Erythroblast (primary cell): Measurements from ENCODE around the gene PLCL1.

Source experiments
- DNase-seq, 2 experiments: peaks; one replicate each; lab custom pipeline; 2025; lab: John Stamatoyannopoulos, UW
- GATA1 ChIP-seq: IDR thresholded peaks from 2 replicates; pipeline ENCODE4 v1.6.1; 2011; ENCODE audit warnings: low read depth, mild to moderate bottlenecking, control low read depth, low read length, moderate library complexity
- POLR2A ChIP-seq: IDR thresholded peaks from 2 replicates; pipeline ENCODE4 v1.6.1; 2011; ENCODE audit warnings: mild to moderate bottlenecking, low read length

The PLCL1 gene

DNA sequence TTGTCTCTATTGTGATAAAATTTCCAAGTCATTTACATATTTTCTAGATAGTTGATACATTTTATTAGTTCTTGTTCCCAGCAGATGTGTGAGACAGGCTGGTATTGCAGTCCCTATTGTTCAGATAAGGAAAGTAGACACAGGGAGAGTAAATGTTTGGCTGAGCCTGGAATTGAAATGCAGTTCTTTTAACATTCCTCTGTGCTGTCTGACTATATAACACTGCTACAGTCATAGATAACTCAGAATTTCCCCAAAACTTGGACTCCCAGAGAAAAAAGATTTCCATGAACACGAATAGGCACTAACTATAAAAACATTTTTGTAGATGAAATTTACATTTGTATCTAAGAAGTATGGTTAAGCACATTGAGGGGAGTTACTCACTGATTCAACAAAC is 71.4 kb downstream of the PLCL1 start:
- no peak for DNase-seq
- TF ChIP-seq GATA1 (no peak), POLR2A (no peak)

DNA sequence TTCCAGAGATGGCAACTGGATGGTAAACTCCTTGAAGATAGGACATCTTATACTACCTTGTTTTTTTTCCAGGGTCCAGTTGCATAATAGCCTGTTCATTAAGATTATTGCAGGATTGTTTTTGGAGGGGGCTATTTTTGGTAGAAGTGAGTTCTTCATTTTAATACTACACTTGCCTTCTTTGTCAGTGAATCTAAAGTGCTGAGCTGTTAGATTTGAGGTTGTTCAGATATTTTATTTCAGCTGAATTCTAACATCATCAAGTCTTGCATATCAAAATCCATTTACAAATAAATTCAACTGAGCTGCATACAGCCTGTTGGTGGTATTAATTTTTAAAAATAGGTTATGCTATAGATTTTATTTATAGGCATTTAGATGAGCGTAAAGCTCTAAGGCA is 72.1 kb downstream of the PLCL1 start:
- no peak for DNase-seq
- TF ChIP-seq POLR2A (no peak), GATA1 (no peak)

DNA sequence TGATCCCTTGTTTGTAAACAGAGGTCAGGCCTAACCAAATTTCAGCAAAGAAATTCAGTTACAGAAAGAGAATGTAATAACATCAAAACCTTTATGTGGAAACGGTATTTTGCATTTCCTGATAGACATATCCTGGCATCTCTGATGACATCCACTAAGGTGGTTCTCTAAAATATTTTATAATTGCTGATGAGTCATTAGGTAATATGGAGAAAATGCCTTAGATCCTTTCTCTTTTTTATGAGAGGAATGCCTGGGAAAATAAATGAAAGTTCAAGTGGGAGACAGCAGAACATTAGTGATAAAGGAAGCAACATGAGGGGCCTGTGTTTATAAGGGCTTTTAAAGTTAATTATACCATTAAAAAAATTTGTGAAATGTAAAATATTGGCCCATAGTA is 72.6 kb downstream of the PLCL1 start:
- no peak for DNase-seq
- no peak for TF ChIP-seq GATA1
- no peak for TF ChIP-seq POLR2A

DNA sequence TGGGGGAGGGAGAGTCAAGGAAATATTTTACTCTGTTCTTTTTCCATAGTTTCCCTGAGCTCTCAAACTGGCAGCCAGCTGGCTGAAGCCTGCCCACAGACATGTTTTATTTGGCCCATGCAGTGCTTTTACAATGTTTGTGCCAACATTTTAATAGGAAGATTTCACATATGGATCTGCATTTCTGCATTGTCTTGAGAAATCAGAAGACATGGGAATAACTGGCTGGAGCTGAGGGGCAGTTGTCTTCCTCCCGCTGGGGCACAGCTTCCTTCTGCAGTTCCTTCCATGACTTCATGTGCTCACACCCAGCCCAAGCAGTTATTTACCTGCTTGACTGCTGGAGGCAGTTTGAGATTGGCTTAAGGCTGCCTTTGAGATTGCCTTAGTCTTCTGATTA is 74.4 kb downstream of the PLCL1 start:
- TF ChIP-seq GATA1 (no peak), POLR2A (no peak)
- DNase-seq, result no peak

DNA sequence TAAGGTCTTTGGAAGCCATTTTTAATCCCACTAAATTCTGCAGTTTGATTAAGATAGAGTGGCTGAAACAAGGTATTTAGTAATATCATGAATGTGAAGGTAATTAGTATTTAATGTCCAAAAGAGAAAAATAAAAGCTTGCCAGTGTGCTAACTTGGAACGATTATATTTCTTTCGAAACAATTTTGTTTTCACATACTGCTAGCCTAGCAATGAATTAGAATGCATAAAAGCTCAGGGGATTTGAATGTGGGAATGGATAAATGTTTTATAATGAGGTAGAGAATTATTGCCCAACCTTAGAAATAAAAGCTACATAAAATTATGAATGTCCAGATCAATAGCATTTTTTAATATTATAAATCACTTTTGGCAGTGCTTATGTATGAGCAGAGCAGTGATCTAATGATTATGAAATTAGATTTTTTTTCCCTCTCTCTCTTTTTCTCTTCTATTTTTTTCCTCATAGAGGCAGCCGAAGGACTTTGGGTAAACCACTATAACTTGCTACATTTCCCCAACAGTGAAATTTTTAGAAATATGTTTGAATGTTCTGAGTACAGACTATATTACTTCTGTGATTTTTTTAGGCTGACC is 75.5 kb downstream of the PLCL1 start:
- no peak for TF ChIP-seq GATA1
- no peak for TF ChIP-seq POLR2A
- no peak for DNase-seq

DNA sequence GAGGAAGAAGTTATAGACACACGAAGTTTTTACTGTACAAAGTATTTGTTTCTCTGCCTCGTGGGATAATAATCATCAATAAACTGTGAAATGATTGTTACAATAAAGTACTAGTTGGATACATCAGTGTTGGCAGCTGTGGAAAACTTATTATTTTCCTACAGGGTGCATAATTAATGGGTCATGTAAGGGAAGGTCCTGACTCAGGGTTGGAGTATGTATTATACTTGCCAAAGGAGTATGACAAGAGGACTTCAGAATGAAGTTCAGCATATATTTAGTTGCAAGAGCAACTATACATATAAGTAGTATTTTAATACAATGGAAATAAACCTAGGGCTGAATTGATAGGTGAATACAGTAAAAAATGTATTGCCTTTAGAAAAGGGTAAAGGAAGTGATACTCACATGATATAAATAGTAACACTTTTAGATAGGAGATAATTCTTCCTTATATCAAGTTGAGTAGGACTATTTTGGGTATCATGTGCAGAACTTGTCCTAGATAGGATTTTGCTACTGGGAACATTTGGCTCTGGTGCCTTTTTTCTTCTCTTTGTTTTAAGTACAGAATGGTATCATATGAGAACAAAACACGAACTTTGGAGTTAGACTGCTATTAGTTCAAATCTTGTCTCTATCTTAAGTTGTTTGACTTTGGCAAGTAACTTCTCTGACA is 79.1 kb downstream of the PLCL1 start:
- no peak for DNase-seq
- TF ChIP-seq GATA1 (no peak), POLR2A (no peak)

DNA sequence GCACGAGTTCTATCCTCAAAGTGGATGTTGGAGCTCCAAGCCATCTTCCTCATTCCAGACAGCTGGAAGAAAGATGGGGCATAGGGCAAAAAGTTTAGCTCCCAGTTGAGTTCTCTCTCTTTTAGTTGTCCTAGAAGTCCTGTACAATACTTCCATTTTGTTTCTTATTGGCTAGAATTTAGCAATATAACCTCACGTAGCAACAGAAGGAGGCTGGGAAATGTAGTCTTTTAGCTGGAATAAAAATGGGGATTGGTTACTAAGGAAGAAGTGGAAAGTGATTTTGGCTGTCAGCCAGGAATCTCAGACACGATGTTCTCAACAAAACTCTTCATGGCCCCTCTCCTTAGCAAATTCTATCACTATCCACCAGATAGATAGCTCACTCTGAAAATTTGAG is 79.9 kb downstream of the PLCL1 start:
- no peak for DNase-seq
- TF ChIP-seq GATA1, result no peak
- TF ChIP-seq POLR2A, result no peak

DNA sequence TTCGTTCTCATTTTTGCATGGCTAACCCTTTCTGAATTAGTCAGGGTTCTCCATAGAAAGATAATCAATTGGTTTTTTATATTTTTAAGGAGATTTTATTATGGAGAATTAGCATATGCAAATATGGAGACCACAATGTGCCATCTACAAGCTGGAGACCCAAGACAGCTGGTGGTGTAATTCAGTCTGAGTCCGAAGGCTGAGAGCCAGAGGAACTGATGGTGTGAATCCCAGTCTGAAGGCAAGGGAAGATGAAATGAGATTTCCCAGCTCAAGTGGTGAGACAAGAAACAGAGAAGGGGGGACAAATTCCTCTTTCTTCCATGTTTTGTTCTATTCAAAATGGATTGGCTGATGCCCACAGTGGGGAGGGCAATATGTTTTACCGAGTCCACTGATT is 80.7 kb downstream of the PLCL1 start:
- no peak for DNase-seq
- no peak for TF ChIP-seq POLR2A
- no peak for TF ChIP-seq GATA1

DNA sequence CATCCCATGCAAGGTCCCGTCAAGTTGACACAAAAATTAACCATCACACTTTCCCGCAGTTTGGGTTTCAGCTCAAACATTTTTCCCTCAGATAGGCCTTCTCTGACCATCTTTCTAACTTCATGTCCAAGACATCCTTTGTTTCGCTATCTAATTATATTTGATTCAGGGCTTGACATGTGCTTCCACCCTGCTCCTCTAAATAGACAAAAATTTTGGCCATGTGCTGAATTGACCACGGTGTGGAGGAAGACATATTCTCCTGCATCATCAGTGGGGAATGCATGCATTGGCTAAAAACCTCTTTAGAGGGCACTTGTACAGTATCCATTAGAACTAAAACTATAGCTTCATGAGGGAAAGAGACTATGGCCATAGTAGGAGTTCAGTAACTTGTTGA is 81.2 kb downstream of the PLCL1 start:
- no peak for DNase-seq
- no peak for TF ChIP-seq GATA1
- TF ChIP-seq POLR2A, result no peak

DNA sequence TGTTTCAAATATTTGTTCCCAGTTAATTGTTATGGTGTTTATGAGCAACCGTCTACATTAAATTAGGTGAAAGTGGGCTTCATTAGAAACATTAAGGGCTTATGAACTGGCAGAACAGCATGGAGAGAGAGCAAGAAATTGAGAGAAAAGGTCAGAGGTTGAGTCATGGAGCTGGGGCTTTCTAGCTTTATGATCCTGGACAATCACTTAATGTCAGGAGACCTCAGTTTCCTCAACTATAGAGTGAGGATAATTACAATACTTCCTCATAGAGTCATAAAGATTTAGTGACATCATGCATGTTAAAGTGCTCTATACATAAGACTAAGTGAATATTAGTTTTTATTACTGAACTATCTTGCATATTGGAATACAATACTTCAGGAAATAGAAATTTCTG is 83.9 kb downstream of the PLCL1 start:
- DNase-seq, result no peak

DNA sequence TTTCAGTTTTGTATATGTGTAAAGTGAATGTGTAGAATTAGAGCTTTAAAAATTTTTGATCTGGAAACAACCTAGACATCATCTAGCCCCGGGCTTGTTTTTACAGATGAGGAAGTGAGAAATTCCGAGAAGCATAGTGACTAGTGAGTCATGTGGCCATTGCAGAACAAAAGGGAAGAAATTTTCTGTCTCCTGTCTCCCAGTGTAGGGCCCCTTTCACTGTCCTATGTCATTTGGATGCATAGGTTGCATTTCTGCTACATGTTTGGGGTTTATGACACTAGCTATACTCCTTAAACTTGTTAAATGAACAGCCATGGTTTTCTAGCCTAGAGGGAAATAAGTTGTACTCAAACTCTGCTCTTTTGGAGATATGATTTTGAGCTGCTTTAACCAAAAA is 84.6 kb downstream of the PLCL1 start:
- DNase-seq, result peak in 1 of 2 experiments; percentile 18
- no peak for TF ChIP-seq POLR2A
- no peak for TF ChIP-seq GATA1

More for the DNA sequence above, 83.9 kb downstream of the PLCL1 start:
- TF ChIP-seq POLR2A, result no peak
- no peak for TF ChIP-seq GATA1

DNA sequence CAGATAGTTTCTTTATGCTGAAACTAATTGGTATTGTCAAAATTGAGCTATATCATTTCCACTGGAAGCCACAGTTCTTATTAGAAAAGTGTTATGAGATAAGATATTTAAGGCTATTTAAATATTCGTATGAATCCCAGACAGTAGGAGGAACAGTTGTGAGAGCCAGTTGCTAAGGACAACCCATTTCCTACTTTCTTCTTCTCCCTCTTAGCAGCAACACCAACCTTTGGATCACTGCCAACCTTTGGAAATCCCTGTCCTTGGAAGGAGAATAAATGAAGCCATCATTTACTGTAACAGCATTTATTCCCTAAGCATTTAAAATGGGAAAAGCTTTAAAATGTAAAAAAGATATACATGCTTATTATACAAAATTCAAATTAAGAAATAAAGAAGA is 85.8 kb downstream of the PLCL1 start:
- TF ChIP-seq GATA1 (no peak), POLR2A (no peak)
- no peak for DNase-seq

DNA sequence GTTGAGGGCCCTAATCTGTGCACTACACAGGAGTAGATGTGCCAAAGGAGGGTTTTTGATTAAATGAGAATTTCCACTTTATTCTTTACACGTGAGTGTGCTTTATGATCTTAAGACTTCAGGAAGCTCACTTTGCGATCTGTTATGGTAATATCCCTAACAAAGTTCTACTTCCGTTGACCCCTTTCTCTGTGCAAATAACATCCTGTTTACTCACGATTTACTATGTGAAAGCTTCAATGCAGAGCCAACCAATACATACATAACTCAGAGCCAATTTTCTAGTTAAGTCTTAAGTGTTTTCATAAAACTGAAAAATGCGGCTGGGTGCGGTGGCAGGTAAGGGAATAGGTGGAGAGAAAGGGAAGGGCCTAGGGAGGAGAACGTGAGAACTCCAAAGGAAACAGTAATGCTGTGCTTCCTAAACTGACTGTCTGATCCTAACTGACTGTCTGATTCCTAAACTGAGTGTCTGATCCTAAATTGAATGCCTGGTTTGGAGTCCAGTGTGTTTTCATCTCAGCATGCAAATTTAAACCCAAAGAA is 87.6 kb downstream of the PLCL1 start:
- no peak for TF ChIP-seq GATA1
- no peak for TF ChIP-seq POLR2A
- no peak for DNase-seq

DNA sequence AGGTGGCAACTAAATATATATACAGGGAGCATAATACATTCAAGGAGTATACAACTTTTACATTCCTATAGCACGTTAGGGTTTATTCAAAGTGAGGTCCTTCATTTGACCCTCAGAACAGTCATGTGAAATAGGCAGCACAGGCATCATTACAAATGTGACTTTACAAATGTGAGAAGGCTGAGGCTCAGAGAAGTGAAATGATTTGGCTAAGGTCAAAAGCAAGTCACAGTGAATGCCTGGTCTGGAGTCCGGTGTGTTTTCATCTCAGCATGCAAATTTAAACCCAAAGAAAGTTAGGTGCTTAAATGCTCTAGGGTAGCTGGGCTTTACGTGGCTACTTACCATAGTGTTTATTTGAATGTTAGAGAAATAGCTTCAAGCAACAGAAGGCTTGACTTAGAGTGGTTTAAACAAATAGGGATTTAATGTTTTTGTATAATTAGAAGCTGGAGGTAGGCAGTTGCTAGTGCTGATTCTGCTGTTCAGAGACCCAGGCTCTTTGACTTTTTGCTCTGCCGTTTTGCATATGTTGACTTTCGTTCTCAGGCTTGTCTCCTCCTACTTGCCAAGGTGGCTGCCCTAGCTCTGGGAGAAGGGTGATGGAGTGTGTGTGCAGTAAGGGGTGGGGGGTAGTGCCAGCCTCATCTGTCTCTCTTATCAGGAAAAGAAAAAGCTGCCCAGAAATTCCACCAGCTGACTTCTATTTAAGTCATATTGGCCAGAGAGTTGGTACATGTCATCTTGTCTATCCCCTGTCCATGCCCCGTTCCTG is 89.2 kb downstream of the PLCL1 start:
- DNase-seq, result no peak
- TF ChIP-seq GATA1 (no peak), POLR2A (no peak)
